Natural killer cell treated with Interleukin-12 subunit alpha and Interleukin-12 subunit beta and Interleukin-15 and Interleukin-18, amount 100 ng/mL, for 72 hours (primary cell): ENCODE measurements around the gene CAPN13. TPM values are rescaled to one million over a fixed set of nuclear protein-coding genes. Genes with fewer than 3 reads are reported as not detected.

Experiments used
- ATAC-seq, 2 donors: fragments of 150-1000 bp; cut with Tn5 transposase in 1 of 2; sonication (Bioruptor Pico), chemical (Tn5 transposase) in 1 of 2; 2 replicates each; pipeline ENCODE4 v1.10.0; 2021
- DNase-seq: peaks from one replicate; pipeline ENCODE4 v3.0.0; 2022; ENCODE audit warnings: low spot score
- H3K27ac Mint-ChIP-seq, 2 donors: 1 replicate in 1 of 2; 2 replicates in 1 of 2; pipeline ENCODE4 v1.8.0; 2022; ENCODE audit warnings: mixed read lengths in 2 of 2, mild to moderate bottlenecking in 1 of 2, moderate library complexity in 1 of 2
- H3K27me3 Mint-ChIP-seq, 2 donors: 1 replicate in 1 of 2; 2 replicates in 1 of 2; pipeline ENCODE4 v1.8.0; 2022; ENCODE audit warnings: mixed read lengths in 2 of 2
- H3K36me3 Mint-ChIP-seq: one replicate; pipeline ENCODE4 v1.8.0; 2022; ENCODE audit warnings: mixed read lengths
- H3K4me1 Mint-ChIP-seq, 2 donors: 1 replicate in 1 of 2; 2 replicates in 1 of 2; pipeline ENCODE4 v1.8.0; 2022; ENCODE audit warnings: low read depth in 2 of 2, mixed read lengths in 2 of 2, mild to moderate bottlenecking in 1 of 2
- H3K4me3 Mint-ChIP-seq: one replicate; pipeline ENCODE4 v1.8.0; 2022; ENCODE audit warnings: mixed read lengths
- H3K9me3 Mint-ChIP-seq: 2 replicates; pipeline ENCODE4 v1.8.0; 2022; ENCODE audit warnings: mixed read lengths
- total RNA-seq, 2 donors: library from RNA; stranded (reverse); gene quantifications; one replicate each; pipeline ENCODE4 v1.2.3, GENCODE V29; 2022

The CAPN13 gene
- total RNA-seq, 2 donors from 2014 or later, result not detected

- DNase-seq, result no peak
- Mint-ChIP-seq H3K36me3 (no peaks in the 10 kb centered on the region), H3K9me3 (no peaks in the 10 kb centered on the region), H3K4me3 (no peak overlapping the region), H3K27ac (no peak overlapping the region), H3K27me3 (peaks cover 9 to 17% of the 10 kb centered on the region in 2 donors), H3K4me1 (no peaks in the 10 kb centered on the region)
- no peak for ATAC-seq
Observed at GRCh38 chr2:30765876-30766470, 41.3 kb downstream of the CAPN13 start.

GRCh38 chr2:30765191-30765590 lies 42.1 kb downstream of the CAPN13 start:
- H3K27ac Mint-ChIP-seq, result no peak overlapping the region
- no peaks in the 10 kb centered on the region for H3K9me3 Mint-ChIP-seq
- H3K4me1 Mint-ChIP-seq, result no peaks in the 10 kb centered on the region
- no peak overlapping the region for H3K4me3 Mint-ChIP-seq
- DNase-seq (no peak), ATAC-seq (no peak)
- H3K36me3 Mint-ChIP-seq, result no peaks in the 10 kb centered on the region
- H3K27me3 Mint-ChIP-seq, result peaks cover 7 to 12% of the 10 kb centered on the region in 2 donors

GRCh38 chr2:30764021-30764800 lies 43.0 kb downstream of the CAPN13 start:
- Mint-ChIP-seq H3K27ac (no peak overlapping the region), H3K4me1 (no peaks in the 10 kb centered on the region), H3K27me3 (peaks cover 7 to 12% of the 10 kb centered on the region in 2 donors), H3K4me3 (no peak overlapping the region), H3K9me3 (no peaks in the 10 kb centered on the region), H3K36me3 (no peaks in the 10 kb centered on the region)
- ATAC-seq (no peak), DNase-seq (no peak)

GRCh38 chr2:30763151-30763660 lies 44.0 kb downstream of the CAPN13 start:
- H3K4me3 Mint-ChIP-seq, result no peak overlapping the region
- no peaks in the 10 kb centered on the region for H3K36me3 Mint-ChIP-seq
- DNase-seq, result no peak
- H3K4me1 Mint-ChIP-seq, result no peaks in the 10 kb centered on the region
- ATAC-seq, result no peak
- H3K27me3 Mint-ChIP-seq, result peaks cover 7 to 10% of the 10 kb centered on the region in 2 donors
- H3K27ac Mint-ChIP-seq, result no peak overlapping the region
- H3K9me3 Mint-ChIP-seq, result no peaks in the 10 kb centered on the region

- DNase-seq, result no peak
- Mint-ChIP-seq H3K27ac (no peak overlapping the region), H3K27me3 (peaks cover 6 to 9% of the 10 kb centered on the region in 2 donors), H3K4me1 (no peaks in the 10 kb centered on the region), H3K36me3 (no peaks in the 10 kb centered on the region), H3K4me3 (no peak overlapping the region), H3K9me3 (no peaks in the 10 kb centered on the region)
- no peak for ATAC-seq
Observed at GRCh38 chr2:30761226-30761625, 46.0 kb downstream of the CAPN13 start.

- Mint-ChIP-seq H3K9me3 (no peaks in the 10 kb centered on the region), H3K27ac (no peak overlapping the region), H3K4me3 (no peak overlapping the region), H3K4me1 (no peaks in the 10 kb centered on the region), H3K36me3 (no peaks in the 10 kb centered on the region), H3K27me3 (peaks cover 14 to 23% of the 10 kb centered on the region in 2 donors)
- ATAC-seq (no peak), DNase-seq (no peak)
Observed at GRCh38 chr2:30759481-30759880, 47.8 kb downstream of the CAPN13 start.

- Mint-ChIP-seq H3K27me3 (peaks cover 20 to 27% of the 10 kb centered on the region in 2 donors), H3K4me3 (no peak overlapping the region), H3K4me1 (no peaks in the 10 kb centered on the region), H3K27ac (no peak overlapping the region), H3K36me3 (no peaks in the 10 kb centered on the region), H3K9me3 (no peaks in the 10 kb centered on the region)
- ATAC-seq, result no peak
- no peak for DNase-seq
Observed at GRCh38 chr2:30758191-30758651, 49.0 kb downstream of the CAPN13 start.

GRCh38 chr2:30757749-30758148 lies 49.5 kb downstream of the CAPN13 start:
- H3K36me3 Mint-ChIP-seq, result no peaks in the 10 kb centered on the region
- no peak overlapping the region for H3K4me3 Mint-ChIP-seq
- DNase-seq (no peak), ATAC-seq (peak in 1 of 2 donors; percentile 34)
- H3K4me1 Mint-ChIP-seq, result no peaks in the 10 kb centered on the region
- no peak overlapping the region for H3K27ac Mint-ChIP-seq
- no peaks in the 10 kb centered on the region for H3K9me3 Mint-ChIP-seq
- H3K27me3 Mint-ChIP-seq, result peaks cover 20 to 27% of the 10 kb centered on the region in 2 donors

GRCh38 chr2:30756971-30757370 lies 50.3 kb downstream of the CAPN13 start:
- H3K27me3 Mint-ChIP-seq, result peaks cover 23 to 27% of the 10 kb centered on the region in 2 donors
- no peaks in the 10 kb centered on the region for H3K4me1 Mint-ChIP-seq
- no peaks in the 10 kb centered on the region for H3K9me3 Mint-ChIP-seq
- H3K36me3 Mint-ChIP-seq, result no peaks in the 10 kb centered on the region
- ATAC-seq, result no peak
- no peak for DNase-seq
- H3K4me3 Mint-ChIP-seq, result no peak overlapping the region
- H3K27ac Mint-ChIP-seq, result no peak overlapping the region

- Mint-ChIP-seq H3K36me3 (no peaks in the 10 kb centered on the region), H3K4me1 (no peaks in the 10 kb centered on the region), H3K27ac (no peak overlapping the region), H3K4me3 (no peak overlapping the region), H3K9me3 (no peaks in the 10 kb centered on the region), H3K27me3 (peaks cover 27 to 28% of the 10 kb centered on the region in 2 donors)
- ATAC-seq (no peak), DNase-seq (no peak)
Observed at GRCh38 chr2:30756051-30756719, 51.1 kb downstream of the CAPN13 start.

GRCh38 chr2:30753630-30754029 lies 53.6 kb downstream of the CAPN13 start:
- H3K4me3 Mint-ChIP-seq, result no peak overlapping the region
- no peak for ATAC-seq
- DNase-seq, result no peak
- H3K4me1 Mint-ChIP-seq, result no peaks in the 10 kb centered on the region
- H3K36me3 Mint-ChIP-seq, result no peaks in the 10 kb centered on the region
- H3K27me3 Mint-ChIP-seq, result peaks cover 26 to 40% of the 10 kb centered on the region in 2 donors
- H3K9me3 Mint-ChIP-seq, result no peaks in the 10 kb centered on the region
- H3K27ac Mint-ChIP-seq, result no peak overlapping the region

GRCh38 chr2:30752811-30753210 lies 54.4 kb downstream of the CAPN13 start:
- no peaks in the 10 kb centered on the region for H3K9me3 Mint-ChIP-seq
- DNase-seq, result no peak
- peaks cover 27 to 40% of the 10 kb centered on the region in 2 donors for H3K27me3 Mint-ChIP-seq
- ATAC-seq, result no peak
- no peaks in the 10 kb centered on the region for H3K36me3 Mint-ChIP-seq
- no peak overlapping the region for H3K4me3 Mint-ChIP-seq
- H3K27ac Mint-ChIP-seq, result no peak overlapping the region
- H3K4me1 Mint-ChIP-seq, result no peaks in the 10 kb centered on the region

- peak; percentile 6 for DNase-seq
- no peak for ATAC-seq
- no peak overlapping the region for H3K27ac Mint-ChIP-seq
- H3K27me3 Mint-ChIP-seq, result peaks cover 20% of the 10 kb centered on the region in 2 donors
- H3K36me3 Mint-ChIP-seq, result no peaks in the 10 kb centered on the region
- no peak overlapping the region for H3K4me3 Mint-ChIP-seq
- no peaks in the 10 kb centered on the region for H3K9me3 Mint-ChIP-seq
- no peaks in the 10 kb centered on the region for H3K4me1 Mint-ChIP-seq
Observed at GRCh38 chr2:30747206-30747605, 60.0 kb downstream of the CAPN13 start.

- H3K27ac Mint-ChIP-seq, result no peak overlapping the region
- no peaks in the 10 kb centered on the region for H3K9me3 Mint-ChIP-seq
- no peak overlapping the region for H3K4me3 Mint-ChIP-seq
- H3K4me1 Mint-ChIP-seq, result no peaks in the 10 kb centered on the region
- H3K27me3 Mint-ChIP-seq, result peaks cover 6 to 17% of the 10 kb centered on the region in 2 donors
- DNase-seq (peak; percentile 29), ATAC-seq (peak in 1 of 2 donors; percentile 22)
- H3K36me3 Mint-ChIP-seq, result no peaks in the 10 kb centered on the region
Observed at GRCh38 chr2:30744823-30745222, 62.4 kb downstream of the CAPN13 start.
